AG09309 (cell line): ENCODE data around the gene CD8B.

ENCODE experiments used
- DNase-seq: peaks from one replicate; pipeline ENCODE4 v3.0.0-alpha.2; 2010; ENCODE audit warnings: low read depth
- H3K4me3 ChIP-seq: 2 replicates; pipeline ENCODE4 v1.5.1; 2011; ENCODE audit warnings: mild to moderate bottlenecking, low read depth, low read length, moderate library complexity; ENCODE audit not compliant: control insufficient read depth
- CTCF ChIP-seq: IDR thresholded peaks from 2 replicates; pipeline ENCODE4 v1.5.1; 2011; ENCODE audit warnings: mild to moderate bottlenecking, low read depth, low read length, inconsistent platforms; ENCODE audit not compliant: insufficient read depth, control insufficient read depth; ENCODE audit errors: missing control alignments

The CD8B gene

GRCh38 chr2:86778957-86779356, 82.7 kb downstream of the CD8B start:
- no peak overlapping the region for H3K4me3 ChIP-seq
- no peak for DNase-seq
- TF ChIP-seq CTCF: no peak

GRCh38 chr2:86776532-86776931, 85.2 kb downstream of the CD8B start:
- no peak overlapping the region for H3K4me3 ChIP-seq
- DNase-seq: no peak
- TF ChIP-seq CTCF: no peak

- no peak for TF ChIP-seq CTCF
- H3K4me3 ChIP-seq: no peak overlapping the region
- DNase-seq: no peak
Observed at GRCh38 chr2:86775338-86775737, 86.3 kb downstream of the CD8B start.

- TF ChIP-seq CTCF: no peak
- H3K4me3 ChIP-seq: no peak overlapping the region
- no peak for DNase-seq
Observed at GRCh38 chr2:86774862-86775261, 86.8 kb downstream of the CD8B start.

- TF ChIP-seq CTCF: no peak
- H3K4me3 ChIP-seq: no peak overlapping the region
- no peak for DNase-seq
Observed at GRCh38 chr2:86772611-86773010, 89.1 kb downstream of the CD8B start.

GRCh38 chr2:86770816-86771301, 90.8 kb downstream of the CD8B start:
- DNase-seq: no peak
- H3K4me3 ChIP-seq: no peak overlapping the region
- no peak for TF ChIP-seq CTCF

- no peak overlapping the region for H3K4me3 ChIP-seq
- no peak for TF ChIP-seq CTCF
- no peak for DNase-seq
Observed at GRCh38 chr2:86769838-86770237, 91.8 kb downstream of the CD8B start.
